PFSK-1 (cell line): ENCODE data around the gene MTTP. TPM values are rescaled to one million over a fixed set of nuclear protein-coding genes. Genes with fewer than 3 reads are reported as not detected.

Experiments used
- FOXP2 ChIP-seq: optimal IDR thresholded peaks from 2 replicates; pipeline ENCODE3; 2011; ENCODE audit warnings: borderline replicate concordance, control low read depth, inconsistent platforms; ENCODE audit not compliant: insufficient read depth; ENCODE audit errors: extremely low read length, extremely low read depth
- POLR2AphosphoS5 ChIP-seq: IDR thresholded peaks from 2 replicates; pipeline ENCODE4 v1.6.1; 2012; ENCODE audit warnings: low read depth, mild to moderate bottlenecking, control low read depth, low read length, moderate library complexity
- REST ChIP-seq, 2 experiments: IDR thresholded peaks; 2 replicates each; pipeline versions ENCODE4 v1.6.1 to v1.8.0; 2011 to 2012; ENCODE audit warnings: low read depth in 2 of 2, low read length in 2 of 2, control low read depth in 1 of 2, inconsistent platforms in 1 of 2, mild to moderate bottlenecking in 1 of 2, moderate library complexity in 1 of 2; ENCODE audit not compliant: insufficient read depth in 1 of 2
- SIN3A ChIP-seq: IDR thresholded peaks from 2 replicates; pipeline ENCODE4 v1.6.1; 2012; ENCODE audit warnings: mild to moderate bottlenecking, low read length, moderate library complexity, borderline replicate concordance; ENCODE audit not compliant: insufficient read depth
- TAF1 ChIP-seq: IDR thresholded peaks from 2 replicates; pipeline ENCODE4 v1.6.1; 2012; ENCODE audit warnings: low read length, control low read depth, borderline replicate concordance; ENCODE audit not compliant: insufficient read depth
- polyA plus RNA-seq: library from polyadenylated mRNA; unstranded; fragments of >200 nt; gene quantifications from one replicate; pipeline ENCODE4 v1.2.1, GENCODE V29; 2012; ENCODE audit warnings: low read depth, missing spikeins; ENCODE audit not compliant: insufficient read length

Gene MTTP
- polyA plus RNA-seq: not detected

GRCh38 chr4:99574530-99575324 lies at the start of gene MTTP:
Gene MTTP (plus strand): TSS chr4:99574824. CDS start chr4:99574910, 86 bp downstream.
- TF ChIP-seq SIN3A: no peak
- no peak for TF ChIP-seq TAF1
- no peak for TF ChIP-seq REST (IDR thresholded peaks at IDR 0.05; ENCODE audit: insufficient read depth in 1 of 2, low read depth in 2 of 2, low read length in 2 of 2)
- no peak for TF ChIP-seq POLR2AphosphoS5
- TF ChIP-seq FOXP2: no peak

- TF ChIP-seq TAF1 (no peak), SIN3A (no peak), POLR2AphosphoS5 (no peak), REST (IDR thresholded peaks at IDR 0.05; ENCODE audit: insufficient read depth in 1 of 2, low read depth in 2 of 2, low read length in 2 of 2) (no peak), FOXP2 (no peak)
Measured at GRCh38 chr4:99529228-99529627, 45.4 kb upstream of the MTTP start.

GRCh38 chr4:99529956-99530355 lies 44.7 kb upstream of the MTTP start:
- no peak for TF ChIP-seq TAF1
- no peak for TF ChIP-seq REST (IDR thresholded peaks at IDR 0.05; ENCODE audit: insufficient read depth in 1 of 2, low read depth in 2 of 2, low read length in 2 of 2)

GRCh38 chr4:99536271-99536670 lies 38.4 kb upstream of the MTTP start:
- no peak for TF ChIP-seq POLR2AphosphoS5
- no peak for TF ChIP-seq REST (IDR thresholded peaks at IDR 0.05; ENCODE audit: insufficient read depth in 1 of 2, low read depth in 2 of 2, low read length in 2 of 2)
- no peak for TF ChIP-seq FOXP2
- TF ChIP-seq TAF1: no peak
- TF ChIP-seq SIN3A: no peak

- no peak for TF ChIP-seq REST (IDR thresholded peaks at IDR 0.05; ENCODE audit: insufficient read depth in 1 of 2, low read depth in 2 of 2, low read length in 2 of 2)
- TF ChIP-seq POLR2AphosphoS5: no peak
- no peak for TF ChIP-seq FOXP2
- no peak for TF ChIP-seq TAF1
- no peak for TF ChIP-seq SIN3A
Measured at GRCh38 chr4:99536848-99537247, 37.8 kb upstream of the MTTP start.
